Stromal cell of bone marrow (primary cell): ENCODE results near the gene CACNA1C.

Source experiments
- DNase-seq: peaks from one replicate; pipeline ENCODE4 v3.0.0-alpha.2; 2012; ENCODE audit warnings: low read depth

Gene CACNA1C

GRCh38 chr12:2282318-2282717, 229.5 kb downstream of the CACNA1C start:
- DNase-seq = no peak

- DNase-seq = no peak
Measured at GRCh38 chr12:2283480-2283879, 230.7 kb downstream of the CACNA1C start.

- DNase-seq = no peak
Measured at GRCh38 chr12:2283916-2284315, 231.1 kb downstream of the CACNA1C start.

GRCh38 chr12:2284321-2284813, 231.6 kb downstream of the CACNA1C start:
- DNase-seq = peak; percentile 82

GRCh38 chr12:2284857-2285256, 232.1 kb downstream of the CACNA1C start:
- no peak for DNase-seq

- DNase-seq = no peak
Measured at GRCh38 chr12:2285462-2285861, 232.7 kb downstream of the CACNA1C start.

- DNase-seq = no peak
Measured at GRCh38 chr12:2286047-2286446, 233.3 kb downstream of the CACNA1C start.

- no peak for DNase-seq
Measured at GRCh38 chr12:2286461-2287131, 233.8 kb downstream of the CACNA1C start.

GRCh38 chr12:2287151-2287550, 234.4 kb downstream of the CACNA1C start:
- no peak for DNase-seq

- DNase-seq = no peak
Measured at GRCh38 chr12:2287589-2287988, 234.8 kb downstream of the CACNA1C start.

GRCh38 chr12:2288001-2288400, 235.2 kb downstream of the CACNA1C start:
- no peak for DNase-seq

GRCh38 chr12:2288471-2288870, 235.7 kb downstream of the CACNA1C start:
- DNase-seq = no peak

GRCh38 chr12:2288875-2289274, 236.1 kb downstream of the CACNA1C start:
- DNase-seq = no peak

GRCh38 chr12:2289525-2289924, 236.7 kb downstream of the CACNA1C start:
- DNase-seq = no peak

GRCh38 chr12:2290091-2290490, 237.3 kb downstream of the CACNA1C start:
- DNase-seq = no peak

GRCh38 chr12:2290516-2291065, 237.8 kb downstream of the CACNA1C start:
- no peak for DNase-seq

GRCh38 chr12:2291182-2291832, 238.5 kb downstream of the CACNA1C start:
- no peak for DNase-seq

- DNase-seq = no peak
Measured at GRCh38 chr12:2291947-2292346, 239.2 kb downstream of the CACNA1C start.

- DNase-seq = no peak
Measured at GRCh38 chr12:2292560-2292959, 239.8 kb downstream of the CACNA1C start.

GRCh38 chr12:2294651-2295475, 242.1 kb downstream of the CACNA1C start:
- no peak for DNase-seq

GRCh38 chr12:2295941-2296461, 243.2 kb downstream of the CACNA1C start:
- peak; percentile 76 for DNase-seq

- no peak for DNase-seq
Measured at GRCh38 chr12:2297004-2297403, 244.2 kb downstream of the CACNA1C start.
